Astrocyte (in vitro differentiated cells and primary cell): ENCODE data around the gene POLN.

Experiments
- EZH2 ChIP-seq: IDR thresholded peaks from 2 replicates; pipeline ENCODE4 v1.6.1; 2012; ENCODE audit warnings: mild to moderate bottlenecking, low read length, inconsistent platforms; ENCODE audit not compliant: insufficient read depth
- TF ChIP-seq, protein P1 (sequence below): IDR thresholded peaks from 2 replicates; pipeline ENCODE4 v1.5.1; 2011; ENCODE audit warnings: low read depth, mild to moderate bottlenecking, inconsistent platforms, low read length, moderate library complexity; ENCODE audit not compliant: insufficient read depth

DNA sequence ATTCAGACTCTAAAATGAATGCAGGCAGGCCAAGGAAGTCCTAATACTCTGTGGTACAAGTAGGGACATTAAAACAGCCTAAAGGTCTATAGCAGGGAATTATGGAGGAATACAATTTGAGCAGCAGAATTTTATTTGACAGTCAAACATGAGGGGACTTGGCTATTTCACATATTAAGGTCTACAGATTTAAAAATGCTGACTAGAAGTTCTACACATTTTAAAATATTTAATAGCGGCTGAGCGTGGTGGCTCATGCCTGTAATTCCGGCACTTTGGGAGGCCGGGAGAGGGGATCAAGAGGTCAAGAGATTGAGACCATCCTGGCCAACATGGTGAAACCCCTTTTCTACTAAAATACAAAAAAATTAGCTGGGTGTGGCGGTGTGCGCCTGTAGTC lies 10.8 kb downstream of the POLN start:
- TF ChIP-seq, protein P1, sequence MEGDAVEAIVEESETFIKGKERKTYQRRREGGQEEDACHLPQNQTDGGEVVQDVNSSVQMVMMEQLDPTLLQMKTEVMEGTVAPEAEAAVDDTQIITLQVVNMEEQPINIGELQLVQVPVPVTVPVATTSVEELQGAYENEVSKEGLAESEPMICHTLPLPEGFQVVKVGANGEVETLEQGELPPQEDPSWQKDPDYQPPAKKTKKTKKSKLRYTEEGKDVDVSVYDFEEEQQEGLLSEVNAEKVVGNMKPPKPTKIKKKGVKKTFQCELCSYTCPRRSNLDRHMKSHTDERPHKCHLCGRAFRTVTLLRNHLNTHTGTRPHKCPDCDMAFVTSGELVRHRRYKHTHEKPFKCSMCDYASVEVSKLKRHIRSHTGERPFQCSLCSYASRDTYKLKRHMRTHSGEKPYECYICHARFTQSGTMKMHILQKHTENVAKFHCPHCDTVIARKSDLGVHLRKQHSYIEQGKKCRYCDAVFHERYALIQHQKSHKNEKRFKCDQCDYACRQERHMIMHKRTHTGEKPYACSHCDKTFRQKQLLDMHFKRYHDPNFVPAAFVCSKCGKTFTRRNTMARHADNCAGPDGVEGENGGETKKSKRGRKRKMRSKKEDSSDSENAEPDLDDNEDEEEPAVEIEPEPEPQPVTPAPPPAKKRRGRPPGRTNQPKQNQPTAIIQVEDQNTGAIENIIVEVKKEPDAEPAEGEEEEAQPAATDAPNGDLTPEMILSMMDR: no peak
- TF ChIP-seq EZH2: no peak
